Stimulated activated naive CD4-positive, alpha-beta T cell treated with Interleukin-2 at 50 U/mL for 16 hours (primary cell): ENCODE measurements around the gene RSPH3.

Source experiments
- DNase-seq: peaks from one replicate; lab custom pipeline; 2025; lab: John Stamatoyannopoulos, UW

RSPH3 gene

DNA sequence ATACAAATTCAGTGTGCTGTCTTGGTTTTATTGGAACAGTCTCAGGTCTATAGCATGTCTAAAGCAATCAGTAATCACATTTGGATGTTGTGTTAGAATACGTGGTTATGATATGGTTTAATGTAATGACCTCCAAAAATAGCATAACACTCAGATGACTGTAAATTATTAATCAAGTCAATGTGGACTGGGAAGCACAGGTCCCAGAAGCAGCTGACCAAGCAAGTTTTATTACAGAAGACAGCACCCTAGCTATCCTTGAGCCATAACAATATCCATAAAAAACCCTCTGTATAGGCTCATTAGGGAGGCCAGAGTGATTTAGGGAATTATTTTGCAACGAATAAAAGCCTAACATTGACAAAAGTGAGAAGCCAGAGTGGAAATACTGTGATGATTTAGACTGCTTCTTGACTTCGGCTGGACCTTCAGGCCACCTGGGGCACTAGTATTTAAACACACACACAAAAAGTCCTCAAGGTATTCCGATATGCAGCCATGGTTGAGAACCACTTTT is 66.9 kb downstream of the RSPH3 start:
- no peak for DNase-seq

DNA sequence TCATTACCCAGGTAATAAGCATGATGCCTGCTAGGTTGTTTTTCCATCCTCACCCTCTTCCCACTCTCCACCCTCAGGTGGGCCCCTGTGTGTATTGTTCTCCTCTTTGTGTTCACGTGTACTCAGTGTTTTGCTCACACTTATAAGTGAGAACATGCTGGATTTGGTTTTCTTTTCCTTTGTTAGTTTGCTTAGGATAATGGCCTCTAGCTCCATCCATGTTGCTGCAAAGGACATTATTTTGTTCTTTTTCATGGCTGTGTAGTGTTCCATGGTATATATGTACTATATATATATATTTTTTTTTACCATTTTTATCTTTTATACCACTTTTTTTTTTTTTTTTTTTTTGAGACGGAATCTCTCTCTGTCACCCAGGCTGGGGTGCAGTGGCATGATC is 71.9 kb downstream of the RSPH3 start:
- no peak for DNase-seq

DNA sequence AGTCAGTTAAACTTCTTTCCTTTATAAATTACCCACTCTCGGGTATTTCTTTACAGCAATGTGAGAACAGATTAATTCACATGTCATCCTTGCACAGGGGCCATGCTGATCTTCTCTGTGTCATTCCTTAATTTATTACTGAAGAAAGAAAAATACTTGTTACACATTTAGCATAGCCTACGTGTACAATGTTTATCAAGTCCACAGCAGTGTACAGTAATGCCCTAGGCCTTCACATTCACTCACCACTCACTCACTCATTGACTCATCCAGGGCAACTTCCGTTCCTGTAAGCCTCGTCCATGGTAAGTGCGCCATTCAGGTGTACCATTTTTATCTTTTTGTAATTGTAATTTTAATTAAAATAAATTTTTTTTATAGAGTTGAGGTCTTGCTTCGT is 73.6 kb downstream of the RSPH3 start:
- no peak for DNase-seq

DNA sequence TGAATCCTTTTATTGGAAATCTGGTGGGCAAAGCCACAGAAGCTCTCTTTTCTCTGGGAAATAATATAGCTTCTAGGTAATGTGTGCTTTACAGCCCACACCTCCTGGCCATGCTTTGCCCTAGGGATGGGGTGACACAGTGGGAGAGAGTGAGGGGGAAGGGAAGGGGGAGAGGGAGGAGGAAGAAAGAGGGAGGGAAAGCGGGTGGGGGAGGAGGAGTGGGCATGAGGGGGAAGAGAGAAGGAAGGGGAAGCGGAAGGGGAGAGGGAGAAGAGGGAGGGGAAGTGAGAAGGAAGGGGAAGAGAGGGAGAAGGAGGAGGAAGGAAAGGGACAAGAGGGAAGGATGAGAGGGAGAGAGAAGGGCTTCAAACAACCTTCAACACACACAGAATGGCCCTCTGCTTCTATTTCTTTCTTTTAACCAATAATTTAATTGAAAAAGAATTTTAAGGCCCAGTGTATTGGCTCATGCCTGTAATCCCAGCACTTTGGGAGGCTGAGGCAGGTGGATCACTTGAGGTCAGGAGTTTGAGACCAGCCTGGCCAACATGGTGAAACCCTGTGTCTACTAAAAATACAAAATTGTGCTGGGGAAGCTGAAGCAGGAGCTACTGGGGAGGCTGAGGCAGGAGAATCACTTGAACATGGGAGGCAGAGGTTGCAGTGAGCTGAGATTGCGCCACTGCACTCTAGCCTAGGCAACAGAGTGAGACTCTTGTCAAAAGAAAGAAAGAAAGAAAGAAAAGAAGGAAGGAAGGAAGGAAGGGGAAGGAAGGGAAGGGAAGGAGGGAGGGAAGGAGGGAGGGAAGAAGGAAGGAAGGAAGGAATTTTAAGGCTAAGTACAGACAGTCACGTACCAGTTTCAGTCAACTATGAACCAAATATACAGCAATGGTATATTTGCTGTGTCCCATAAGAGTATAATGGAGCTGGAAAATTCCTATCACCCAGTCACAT is 75.2 kb downstream of the RSPH3 start:
- DNase-seq: no peak

DNA sequence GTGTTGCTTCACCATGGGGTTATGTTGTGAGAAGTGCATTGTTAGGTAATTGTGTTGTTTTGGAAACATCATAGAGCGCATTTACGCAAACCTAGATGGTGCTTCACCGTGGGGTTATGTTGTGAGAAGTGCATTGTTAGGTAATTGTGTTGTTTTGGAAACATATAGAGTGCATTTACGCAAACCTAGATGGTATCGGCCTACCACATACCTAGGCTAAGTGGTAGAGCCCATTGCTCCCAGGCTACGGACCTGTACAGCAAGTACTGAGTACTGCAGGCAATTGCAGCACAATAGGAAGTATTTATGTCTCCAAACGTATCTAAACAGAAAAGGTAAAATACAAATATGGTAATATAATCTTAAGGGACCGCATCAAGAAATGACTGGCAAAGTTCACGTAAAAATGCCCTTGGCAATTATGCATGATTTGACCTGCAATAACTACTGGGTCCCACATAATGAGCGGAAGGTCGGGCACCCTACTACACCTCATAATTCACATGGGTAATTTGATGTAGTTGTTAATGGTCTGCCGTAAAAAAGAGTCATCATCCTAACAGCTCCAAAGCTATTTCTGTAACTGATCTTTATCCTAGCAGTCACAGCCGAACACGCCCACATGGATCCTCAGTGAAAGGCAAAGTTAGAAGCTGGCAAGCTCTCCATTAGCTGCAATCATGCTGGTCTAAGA is 76.0 kb downstream of the RSPH3 start:
- DNase-seq: no peak
